SK-N-SH (cell line): ENCODE measurements around the gene ZMIZ2.

Experiments used
- CTCF ChIP-seq: fragments of 200-600 bp; sonication (generic); IDR thresholded peaks from 2 replicates; pipeline ENCODE4 v1.6.1; 2017; ENCODE audit warnings: antibody characterized with exemption, mild to moderate bottlenecking, moderate library complexity
- EP300 ChIP-seq, 2 experiments: IDR thresholded peaks; 2 replicates each; pipeline versions ENCODE4 v1.4.0 to v1.6.1; 2012; ENCODE audit warnings: borderline replicate concordance in 1 of 2, low read depth in 1 of 2, low read length in 1 of 2
- GABPA ChIP-seq: IDR thresholded peaks from 2 replicates; pipeline ENCODE4 v1.4.0; 2012; ENCODE audit warnings: low read depth, mild to moderate bottlenecking
- GATA2 ChIP-seq: sonication (generic); formaldehyde crosslinking; IDR thresholded peaks from 2 replicates; pipeline ENCODE4 v1.5.0; 2020; ENCODE audit warnings: mild to moderate bottlenecking, missing genetic modification reagents
- MAX ChIP-seq: IDR thresholded peaks from 2 replicates; pipeline ENCODE4 v1.4.0; 2012; ENCODE audit warnings: low read depth
- MXI1 ChIP-seq: IDR thresholded peaks from 2 replicates; pipeline ENCODE4 v1.6.1; 2012; ENCODE audit warnings: mild to moderate bottlenecking, low read depth, low read length, improper control_type of control experiment
- POLR2AphosphoS5 ChIP-seq: IDR thresholded peaks from 2 replicates; pipeline ENCODE4 v1.6.1; 2012; ENCODE audit warnings: low read depth, low read length
- REST ChIP-seq: IDR thresholded peaks from 2 replicates; pipeline ENCODE4 v1.6.1; 2012; ENCODE audit warnings: mild to moderate bottlenecking, low read depth, low read length, moderate library complexity
- SIN3A ChIP-seq: IDR thresholded peaks from 2 replicates; pipeline ENCODE4 v1.6.1; 2012; ENCODE audit warnings: low read depth, mild to moderate bottlenecking, low read length, moderate library complexity, borderline replicate concordance
- SMC3 ChIP-seq: IDR thresholded peaks from 2 replicates; pipeline ENCODE4 v1.6.1; 2012; ENCODE audit warnings: low read depth, low read length, improper control_type of control experiment
- TAF1 ChIP-seq: IDR thresholded peaks from 2 replicates; pipeline ENCODE4 v1.6.1; 2012; ENCODE audit warnings: low read depth, mild to moderate bottlenecking, low read length, moderate library complexity, borderline replicate concordance
- TEAD4 ChIP-seq: IDR thresholded peaks from 2 replicates; pipeline ENCODE4 v1.4.0; 2012; ENCODE audit warnings: mild to moderate bottlenecking, borderline replicate concordance; ENCODE audit not compliant: insufficient read depth
- YY1 ChIP-seq: IDR thresholded peaks from 2 replicates; pipeline ENCODE4 v1.4.0; 2012; ENCODE audit warnings: low read depth, mild to moderate bottlenecking
- TF ChIP-seq, protein P1 (sequence below): IDR thresholded peaks from 2 replicates; pipeline ENCODE4 v1.4.0; 2012; ENCODE audit warnings: low read depth, borderline replicate concordance

GRCh38 chr7:44801890-44802289 lies 53.2 kb downstream of the ZMIZ2 start:
- TF ChIP-seq TAF1: no peak
- TF ChIP-seq CTCF: no peak
- no peak for TF ChIP-seq GABPA
- TF ChIP-seq MAX: no peak
- TF ChIP-seq, protein P1, sequence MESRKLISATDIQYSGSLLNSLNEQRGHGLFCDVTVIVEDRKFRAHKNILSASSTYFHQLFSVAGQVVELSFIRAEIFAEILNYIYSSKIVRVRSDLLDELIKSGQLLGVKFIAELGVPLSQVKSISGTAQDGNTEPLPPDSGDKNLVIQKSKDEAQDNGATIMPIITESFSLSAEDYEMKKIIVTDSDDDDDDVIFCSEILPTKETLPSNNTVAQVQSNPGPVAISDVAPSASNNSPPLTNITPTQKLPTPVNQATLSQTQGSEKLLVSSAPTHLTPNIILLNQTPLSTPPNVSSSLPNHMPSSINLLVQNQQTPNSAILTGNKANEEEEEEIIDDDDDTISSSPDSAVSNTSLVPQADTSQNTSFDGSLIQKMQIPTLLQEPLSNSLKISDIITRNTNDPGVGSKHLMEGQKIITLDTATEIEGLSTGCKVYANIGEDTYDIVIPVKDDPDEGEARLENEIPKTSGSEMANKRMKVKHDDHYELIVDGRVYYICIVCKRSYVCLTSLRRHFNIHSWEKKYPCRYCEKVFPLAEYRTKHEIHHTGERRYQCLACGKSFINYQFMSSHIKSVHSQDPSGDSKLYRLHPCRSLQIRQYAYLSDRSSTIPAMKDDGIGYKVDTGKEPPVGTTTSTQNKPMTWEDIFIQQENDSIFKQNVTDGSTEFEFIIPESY: no peak
- no peak for TF ChIP-seq MXI1
- no peak for TF ChIP-seq EP300 (IDR thresholded peaks at IDR 0.05; ENCODE audit: borderline replicate concordance in 1 of 2, low read depth in 1 of 2, low read length in 1 of 2)
- no peak for TF ChIP-seq SIN3A
- TF ChIP-seq SMC3: no peak
- TF ChIP-seq YY1: no peak
- TF ChIP-seq POLR2AphosphoS5: peak; percentile 20; the same call in 1 of the 2 replicates
- TF ChIP-seq TEAD4: no peak
- no peak for TF ChIP-seq REST
- TF ChIP-seq GATA2 (CRISPR knock-in tag): no peak
